ENCODE results near the gene DEDD. TPM values are rescaled to one million over a fixed set of nuclear protein-coding genes. Genes with fewer than 3 reads are reported as not detected.

DEDD gene
- total and polyA plus RNA-seq, 2 donors (not counting 1 experiment from before 2014, with no cell fraction given) = 21.6 to 40.3 TPM

- H3K4me1 ChIP-seq (ENCODE audit: control insufficient read depth, extremely low read depth, insufficient read depth, low read length) = no peaks in the 10 kb centered on the region
- DNase-seq (ENCODE audit: low read depth in 2 of 2) = no peak
- no peaks in the 10 kb centered on the region for H3K9me3 ChIP-seq (ENCODE audit: control insufficient read depth, insufficient read depth, low read depth, low read length)
- no peak overlapping the region for H3K4me2 ChIP-seq (ENCODE audit: extremely low read depth, insufficient read depth, low read length)
- H3K4me3 ChIP-seq (replicated peaks in 1 of 4; ENCODE audit: control extremely low read depth in 1 of 4, insufficient read depth in 1 of 4, low read depth in 3 of 4, low read length in 4 of 4) = no peak overlapping the region
- no peak overlapping the region for H2AFZ ChIP-seq (ENCODE audit: low read length)
- no peak overlapping the region for H3K9ac ChIP-seq (ENCODE audit: insufficient read depth, low read length)
- no peaks in the 10 kb centered on the region for H3K36me3 ChIP-seq (ENCODE audit: control insufficient read depth, insufficient read depth, low read length)
- TF ChIP-seq EZH2 (IDR thresholded peaks at IDR 0.05; ENCODE audit: low read length, missing control alignments) = no peak
- TF ChIP-seq CTCF (conservative IDR thresholded peaks at IDR 0.05 in 1 of 2, IDR thresholded peaks at IDR 0.05 in 1 of 2; ENCODE audit: low read depth in 1 of 2, low read length in 2 of 2) = no peak
- peaks cover 1% of the 10 kb centered on the region for H3K27me3 ChIP-seq (ENCODE audit: control insufficient read depth, insufficient read depth, low read length)
- H3K79me2 ChIP-seq (ENCODE audit: control insufficient read depth, insufficient read depth, low read length) = no peaks in the 10 kb centered on the region
- no peaks in the 10 kb centered on the region for H4K20me1 ChIP-seq (ENCODE audit: control insufficient read depth, extremely low read depth, insufficient read depth, low read length)
- no peak overlapping the region for H3K27ac ChIP-seq (ENCODE audit: insufficient read depth, low read length)
Observed at GRCh38 chr1:161072751-161073449, 59.6 kb downstream of the DEDD start.

- no peak overlapping the region for H3K4me2 ChIP-seq (ENCODE audit: extremely low read depth, insufficient read depth, low read length)
- H3K4me1 ChIP-seq (ENCODE audit: control insufficient read depth, extremely low read depth, insufficient read depth, low read length) = no peaks in the 10 kb centered on the region
- H3K9me3 ChIP-seq (ENCODE audit: control insufficient read depth, insufficient read depth, low read depth, low read length) = no peaks in the 10 kb centered on the region
- no peaks in the 10 kb centered on the region for H3K79me2 ChIP-seq (ENCODE audit: control insufficient read depth, insufficient read depth, low read length)
- peak; percentile 19 to 57 for DNase-seq (ENCODE audit: low read depth in 2 of 2)
- H3K4me3 ChIP-seq (replicated peaks in 1 of 4; ENCODE audit: control extremely low read depth in 1 of 4, insufficient read depth in 1 of 4, low read depth in 3 of 4, low read length in 4 of 4) = no peak overlapping the region
- peaks cover 4% of the 10 kb centered on the region for H3K27me3 ChIP-seq (ENCODE audit: control insufficient read depth, insufficient read depth, low read length)
- H3K27ac ChIP-seq (ENCODE audit: insufficient read depth, low read length) = no peak overlapping the region
- H3K9ac ChIP-seq (ENCODE audit: insufficient read depth, low read length) = no peak overlapping the region
- H2AFZ ChIP-seq (ENCODE audit: low read length) = no peak overlapping the region
- no peaks in the 10 kb centered on the region for H3K36me3 ChIP-seq (ENCODE audit: control insufficient read depth, insufficient read depth, low read length)
- no peak for TF ChIP-seq EZH2 (IDR thresholded peaks at IDR 0.05; ENCODE audit: low read length, missing control alignments)
- TF ChIP-seq CTCF (conservative IDR thresholded peaks at IDR 0.05 in 1 of 2, IDR thresholded peaks at IDR 0.05 in 1 of 2; ENCODE audit: low read depth in 1 of 2, low read length in 2 of 2) = peak; percentile 43 to 63
- no peaks in the 10 kb centered on the region for H4K20me1 ChIP-seq (ENCODE audit: control insufficient read depth, extremely low read depth, insufficient read depth, low read length)
Observed at GRCh38 chr1:161071886-161072371, 60.5 kb downstream of the DEDD start.

Other genes starting within 250 kb of the DEDD start
- under 0.01 TPM in 1 of 2 replicates, not detected in the other for gene ITLN1, start 247.5 kb downstream of the DEDD start, total RNA-seq
- not detected in 2 replicates for gene ITLN1, start 247.5 kb downstream of the DEDD start, polyA plus RNA-seq
- not detected in 2 replicates for gene ITLN2, start 177.9 kb downstream of the DEDD start, total RNA-seq
- not detected in 2 replicates for gene ITLN2, start 177.9 kb downstream of the DEDD start, polyA plus RNA-seq
- 0.66 and 2.1 TPM in 2 replicates for gene F11R, start 111.5 kb downstream of the DEDD start, total RNA-seq
- 0.50 and 1.5 TPM in 2 replicates for gene F11R, start 111.5 kb downstream of the DEDD start, polyA plus RNA-seq
- gene TSTD1, start 93.7 kb downstream of the DEDD start, total RNA-seq = 0.66 and 0.77 TPM in 2 replicates
- 0.24 and 7.5 TPM in 2 replicates for gene TSTD1, start 93.7 kb downstream of the DEDD start, polyA plus RNA-seq
- gene USF1, start 86.7 kb downstream of the DEDD start, total RNA-seq = 71.7 and 80.1 TPM in 2 replicates
- 23.9 and 25.0 TPM in 2 replicates for gene USF1, start 86.7 kb downstream of the DEDD start, polyA plus RNA-seq
- not detected in 2 replicates for gene ARHGAP30, start 62.8 kb downstream of the DEDD start, total RNA-seq
- gene ARHGAP30, start 62.8 kb downstream of the DEDD start, polyA plus RNA-seq = 0.01 TPM in 1 of 2 replicates, not detected in the other
- under 0.01 and 0.33 TPM in 2 replicates for gene NECTIN4, start 43.1 kb downstream of the DEDD start, total RNA-seq
- gene NECTIN4, start 43.1 kb downstream of the DEDD start, polyA plus RNA-seq = 0.07 and 0.16 TPM in 2 replicates
- gene KLHDC9, start 34.3 kb downstream of the DEDD start, total RNA-seq = 0.77 and 3.0 TPM in 2 replicates
- gene KLHDC9, start 34.3 kb downstream of the DEDD start, polyA plus RNA-seq = 0.95 and 1.5 TPM in 2 replicates
- 39.6 and 45.5 TPM in 2 replicates for gene PFDN2, start 14.6 kb downstream of the DEDD start, total RNA-seq
- 145 and 188 TPM in 2 replicates for gene PFDN2, start 14.6 kb downstream of the DEDD start, polyA plus RNA-seq
- 24.7 and 30.6 TPM in 2 replicates for gene NIT1, start 14.6 kb downstream of the DEDD start, total RNA-seq
- gene NIT1, start 14.6 kb downstream of the DEDD start, polyA plus RNA-seq = 42.6 and 83.1 TPM in 2 replicates
- 87.0 and 95.8 TPM in 2 replicates for gene UFC1, start 21.3 kb upstream of the DEDD start, total RNA-seq
- 154 and 168 TPM in 2 replicates for gene UFC1, start 21.3 kb upstream of the DEDD start, polyA plus RNA-seq
- gene USP21, start 26.8 kb upstream of the DEDD start, total RNA-seq = 7.7 and 10.2 TPM in 2 replicates
- 11.7 and 13.6 TPM in 2 replicates for gene USP21, start 26.8 kb upstream of the DEDD start, polyA plus RNA-seq
- gene PPOX, start 33.8 kb upstream of the DEDD start, total RNA-seq = 9.2 and 12.2 TPM in 2 replicates
- 5.6 and 6.0 TPM in 2 replicates for gene PPOX, start 33.8 kb upstream of the DEDD start, polyA plus RNA-seq
- 13.4 and 18.7 TPM in 2 replicates for gene B4GALT3, start 44.8 kb upstream of the DEDD start, total RNA-seq
- gene B4GALT3, start 44.8 kb upstream of the DEDD start, polyA plus RNA-seq = 17.8 and 19.2 TPM in 2 replicates
- 0.51 and 1.3 TPM in 2 replicates for gene ADAMTS4, start 66.4 kb upstream of the DEDD start, total RNA-seq
- gene ADAMTS4, start 66.4 kb upstream of the DEDD start, polyA plus RNA-seq = 0.75 and 1.0 TPM in 2 replicates
- gene NDUFS2, start 69.7 kb upstream of the DEDD start, total RNA-seq = 142 and 194 TPM in 2 replicates
- gene NDUFS2, start 69.7 kb upstream of the DEDD start, polyA plus RNA-seq = 135 and 141 TPM in 2 replicates
- not detected in 2 replicates for gene FCER1G, start 82.6 kb upstream of the DEDD start, total RNA-seq
- 0.21 and 0.85 TPM in 2 replicates for gene FCER1G, start 82.6 kb upstream of the DEDD start, polyA plus RNA-seq
- gene APOA2, start 91.0 kb upstream of the DEDD start, total RNA-seq = not detected in 2 replicates
- gene APOA2, start 91.0 kb upstream of the DEDD start, polyA plus RNA-seq = not detected in 2 replicates
- gene TOMM40L, start 93.4 kb upstream of the DEDD start, total RNA-seq = 9.2 and 11.7 TPM in 2 replicates
- 11.1 and 12.0 TPM in 2 replicates for gene TOMM40L, start 93.4 kb upstream of the DEDD start, polyA plus RNA-seq
- gene NR1I3, start 105.5 kb upstream of the DEDD start, total RNA-seq = not detected in 2 replicates
- not detected in 2 replicates for gene NR1I3, start 105.5 kb upstream of the DEDD start, polyA plus RNA-seq
- gene PCP4L1, start 126.1 kb upstream of the DEDD start, total RNA-seq = not detected in 2 replicates
- gene PCP4L1, start 126.1 kb upstream of the DEDD start, polyA plus RNA-seq = not detected in 2 replicates
- gene MPZ, start 177.3 kb upstream of the DEDD start, total RNA-seq = 0.51 and 0.99 TPM in 2 replicates
- gene MPZ, start 177.3 kb upstream of the DEDD start, polyA plus RNA-seq = 1.1 and 1.9 TPM in 2 replicates
- 13.4 and 24.8 TPM in 2 replicates for gene SDHC, start 181.7 kb upstream of the DEDD start, total RNA-seq
- gene SDHC, start 181.7 kb upstream of the DEDD start, polyA plus RNA-seq = 484 and 512 TPM in 2 replicates
- not detected in 2 replicates for gene CFAP126, start 235.2 kb upstream of the DEDD start, total RNA-seq
- gene CFAP126, start 235.2 kb upstream of the DEDD start, polyA plus RNA-seq = not detected in 2 replicates